ENCODE measurements around the gene ANXA2R. TPM values are rescaled to one million over a fixed set of nuclear protein-coding genes. Genes with fewer than 3 reads are reported as not detected.

Gene ANXA2R
- total and polyA plus RNA-seq, 2 of the 4 experiments (the other 2 are of a cell fraction): 1.3 to 3.6 TPM

DNA sequence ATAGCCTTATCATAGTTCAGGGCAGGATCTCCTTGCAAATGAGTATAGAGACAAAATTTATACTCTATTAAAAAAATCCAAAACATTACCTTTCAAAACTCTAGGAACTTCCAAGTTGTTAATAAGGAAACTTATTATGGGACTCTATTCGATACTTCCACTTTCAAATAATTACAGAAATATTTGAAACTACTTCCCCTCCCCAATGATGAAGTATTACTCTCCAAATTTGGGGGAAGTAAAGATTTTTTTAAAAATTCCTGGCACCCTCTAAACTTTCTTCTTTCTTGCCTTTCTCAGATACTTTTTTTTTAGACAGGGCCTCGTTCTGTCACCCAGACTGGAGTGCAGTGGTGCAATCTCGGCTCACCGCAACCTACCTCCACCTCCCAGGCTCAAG is 35.1 kb downstream of the ANXA2R start:
- no peak overlapping the region for H3K4me3 ChIP-seq (ENCODE audit: insufficient read depth, low read depth, low read length)
- no peaks in the 10 kb centered on the region for H3K9me3 ChIP-seq (ENCODE audit: control insufficient read depth, insufficient read depth, low read length)
- no peak overlapping the region for H3K4ac ChIP-seq (ENCODE audit: low read depth, low read length)
- no peak overlapping the region for H3K4me2 ChIP-seq (ENCODE audit: low read depth, low read length)
- no peak overlapping the region for H3K14ac ChIP-seq (replicated peaks; ENCODE audit: low read depth, low read length)
- no peaks in the 10 kb centered on the region for H3K27me3 ChIP-seq (ENCODE audit: control insufficient read depth, insufficient read depth, low read length)
- no peak overlapping the region for H2BK20ac ChIP-seq (ENCODE audit: low read depth, low read length)
- H4K20me1 ChIP-seq (ENCODE audit: insufficient read depth, low read length): no peaks in the 10 kb centered on the region; the same call in 1 of the 2 replicates
- H4K5ac ChIP-seq (ENCODE audit: low read depth, low read length): no peak overlapping the region
- no peak overlapping the region for H4K91ac ChIP-seq (ENCODE audit: insufficient read depth, low read depth, low read length)
- no peak overlapping the region for H3K27ac ChIP-seq (ENCODE audit: insufficient read depth, low read length)
- H3K9me1 ChIP-seq (ENCODE audit: insufficient read depth, low read length): no peaks in the 10 kb centered on the region
- peaks cover 4 to 22% of the 10 kb centered on the region in 2 experiments; a peak in 2 of 4 replicates for H3K79me1 ChIP-seq (ENCODE audit: low read depth in 1 of 2, low read length in 2 of 2)
- ChIA-PET CTCF (no interaction called here), POLR2A (ENCODE audit: unreplicated experiment) (no interaction called here)
- H2AK9ac ChIP-seq (replicated peaks; ENCODE audit: low read depth, low read length, poor library complexity): no peak overlapping the region
- ATAC-seq (ENCODE audit: low read depth) (no peak), DNase-seq (no peak)
- no peak overlapping the region for H3K18ac ChIP-seq (ENCODE audit: low read depth, low read length)
- H2BK15ac ChIP-seq (ENCODE audit: low read depth, low read length): no peak overlapping the region
- WGBS, 2 experiments (ENCODE audit: extremely low coverage in 2 of 2, insufficient read length in 1 of 2): no CpG with 5 or more reads among the region's 4 CpGs
- H2AFZ ChIP-seq (replicated peaks; ENCODE audit: low read length, poor library complexity): no peak overlapping the region
- H3K36me3 ChIP-seq (ENCODE audit: control insufficient read depth, insufficient read depth, low read length): no peaks in the 10 kb centered on the region
- H2BK120ac ChIP-seq (ENCODE audit: low read depth, low read length): no peak overlapping the region
- no peak overlapping the region for H3K23ac ChIP-seq (ENCODE audit: low read depth, low read length)
- no TSS peak for BruUV-seq (replicated peaks)
- H3K56ac ChIP-seq (ENCODE audit: extremely low read depth, insufficient read depth, low read length): no peak overlapping the region
- H2AK5ac ChIP-seq (ENCODE audit: low read depth, low read length): no peak overlapping the region
- TF ChIP-seq NFE2L2 (IDR thresholded peaks at IDR 0.05; ENCODE audit: low read depth, low read length) (no peak), POLR2A (IDR thresholded peaks at IDR 0.05; ENCODE audit: low read depth, low read length) (no peak), RAD21 (IDR thresholded peaks at IDR 0.05; ENCODE audit: low read length) (no peak), MXI1 (IDR thresholded peaks at IDR 0.05; ENCODE audit: borderline replicate concordance, low read depth, low read length) (no peak), SMC3 (IDR thresholded peaks at IDR 0.05; ENCODE audit: low read depth, low read length) (no peak), CHD1 (IDR thresholded peaks at IDR 0.05; ENCODE audit: low read depth, low read length) (no peak), CEBPB (IDR thresholded peaks at IDR 0.05; ENCODE audit: low read depth, low read length) (no peak), MAZ (IDR thresholded peaks at IDR 0.05; ENCODE audit: borderline replicate concordance, low read depth, low read length) (no peak), FOS (IDR thresholded peaks at IDR 0.05; ENCODE audit: low read depth, low read length) (no peak), RFX5 (IDR thresholded peaks at IDR 0.05; ENCODE audit: low read depth, low read length) (no peak), BHLHE40 (IDR thresholded peaks at IDR 0.05; ENCODE audit: low read depth, low read length) (no peak), RCOR1 (IDR thresholded peaks at IDR 0.05; ENCODE audit: insufficient replicate concordance, low read length) (no peak), MAFK (IDR thresholded peaks at IDR 0.05; ENCODE audit: low read depth, low read length) (no peak)
- TF ChIP-seq, protein P1, sequence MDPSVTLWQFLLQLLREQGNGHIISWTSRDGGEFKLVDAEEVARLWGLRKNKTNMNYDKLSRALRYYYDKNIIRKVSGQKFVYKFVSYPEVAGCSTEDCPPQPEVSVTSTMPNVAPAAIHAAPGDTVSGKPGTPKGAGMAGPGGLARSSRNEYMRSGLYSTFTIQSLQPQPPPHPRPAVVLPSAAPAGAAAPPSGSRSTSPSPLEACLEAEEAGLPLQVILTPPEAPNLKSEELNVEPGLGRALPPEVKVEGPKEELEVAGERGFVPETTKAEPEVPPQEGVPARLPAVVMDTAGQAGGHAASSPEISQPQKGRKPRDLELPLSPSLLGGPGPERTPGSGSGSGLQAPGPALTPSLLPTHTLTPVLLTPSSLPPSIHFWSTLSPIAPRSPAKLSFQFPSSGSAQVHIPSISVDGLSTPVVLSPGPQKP (IDR thresholded peaks at IDR 0.05; ENCODE audit: borderline replicate concordance, low read depth, low read length): no peak
- TF ChIP-seq, protein P2, sequence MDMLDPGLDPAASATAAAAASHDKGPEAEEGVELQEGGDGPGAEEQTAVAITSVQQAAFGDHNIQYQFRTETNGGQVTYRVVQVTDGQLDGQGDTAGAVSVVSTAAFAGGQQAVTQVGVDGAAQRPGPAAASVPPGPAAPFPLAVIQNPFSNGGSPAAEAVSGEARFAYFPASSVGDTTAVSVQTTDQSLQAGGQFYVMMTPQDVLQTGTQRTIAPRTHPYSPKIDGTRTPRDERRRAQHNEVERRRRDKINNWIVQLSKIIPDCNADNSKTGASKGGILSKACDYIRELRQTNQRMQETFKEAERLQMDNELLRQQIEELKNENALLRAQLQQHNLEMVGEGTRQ (IDR thresholded peaks at IDR 0.05; ENCODE audit: low read depth, low read length): no peak
- TF ChIP-seq, protein P3, sequence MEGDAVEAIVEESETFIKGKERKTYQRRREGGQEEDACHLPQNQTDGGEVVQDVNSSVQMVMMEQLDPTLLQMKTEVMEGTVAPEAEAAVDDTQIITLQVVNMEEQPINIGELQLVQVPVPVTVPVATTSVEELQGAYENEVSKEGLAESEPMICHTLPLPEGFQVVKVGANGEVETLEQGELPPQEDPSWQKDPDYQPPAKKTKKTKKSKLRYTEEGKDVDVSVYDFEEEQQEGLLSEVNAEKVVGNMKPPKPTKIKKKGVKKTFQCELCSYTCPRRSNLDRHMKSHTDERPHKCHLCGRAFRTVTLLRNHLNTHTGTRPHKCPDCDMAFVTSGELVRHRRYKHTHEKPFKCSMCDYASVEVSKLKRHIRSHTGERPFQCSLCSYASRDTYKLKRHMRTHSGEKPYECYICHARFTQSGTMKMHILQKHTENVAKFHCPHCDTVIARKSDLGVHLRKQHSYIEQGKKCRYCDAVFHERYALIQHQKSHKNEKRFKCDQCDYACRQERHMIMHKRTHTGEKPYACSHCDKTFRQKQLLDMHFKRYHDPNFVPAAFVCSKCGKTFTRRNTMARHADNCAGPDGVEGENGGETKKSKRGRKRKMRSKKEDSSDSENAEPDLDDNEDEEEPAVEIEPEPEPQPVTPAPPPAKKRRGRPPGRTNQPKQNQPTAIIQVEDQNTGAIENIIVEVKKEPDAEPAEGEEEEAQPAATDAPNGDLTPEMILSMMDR (conservative IDR thresholded peaks at IDR 0.05; ENCODE audit: low read depth, low read length): no peak
- intact Hi-C loops (cut with micrococcal nuclease): no loop called here
- dilution Hi-C loops (cut with HindIII; ENCODE audit: low sequenced_read_pairs, unreplicated experiment): no loop called here
- H2BK5ac ChIP-seq (ENCODE audit: low read depth, low read length, poor library complexity, severe bottlenecking): no peak overlapping the region
- H4K8ac ChIP-seq (ENCODE audit: low read depth in 2 of 2, low read length in 2 of 2): no peak overlapping the region
- peaks cover 15% of the 10 kb centered on the region for H3K4me1 ChIP-seq (ENCODE audit: control insufficient read depth, insufficient read depth, low read length)
- in situ Hi-C loops (cut with MboI; ENCODE audit: low sequenced_read_pairs): no loop called here
- no peak overlapping the region for H3K9ac ChIP-seq (ENCODE audit: low read depth, low read length)
